K562 (cell line): Measurements from ENCODE around the gene C4orf51. TPM values are rescaled to one million over a fixed set of nuclear protein-coding genes. Genes with fewer than 3 reads are reported as not detected.

Experiments
- ARNT ChIP-seq, 2 experiments: fragments of 450-650 bp; IDR thresholded peaks; 2 replicates each; pipeline ENCODE4 v1.6.1; 2016; ENCODE audit warnings: mild to moderate bottlenecking in 1 of 2
- CAMTA2 ChIP-seq: fragments of 250-450 bp; sonication (Bioruptor Pico); conservative IDR thresholded peaks from 2 replicates; pipeline ENCODE4 v1.5.1; 2022
- CCAR2 ChIP-seq: fragments of 200-400 bp; formaldehyde crosslinking; IDR thresholded peaks from 2 replicates; pipeline ENCODE4 v1.6.1; 2017; ENCODE audit warnings: mild to moderate bottlenecking, low read depth, low read length
- FOSL1 ChIP-seq: fragments of 200-800 bp; sonication (Bioruptor generic); conservative IDR thresholded peaks from 2 replicates; pipeline ENCODE4 v1.6.1; 2016; ENCODE audit warnings: missing genetic modification characterization, missing compliant biosample characterization
- HNRNPK ChIP-seq: fragments of 200-400 bp; formaldehyde crosslinking; IDR thresholded peaks from one replicate; pipeline ENCODE4 v1.6.1; 2018; ENCODE audit warnings: mild to moderate bottlenecking, low read depth, low read length; ENCODE audit not compliant: poor library complexity, severe bottlenecking
- NFIC ChIP-seq: fragments of 450-650 bp; IDR thresholded peaks from 2 replicates; pipeline ENCODE4 v1.6.1; 2017; ENCODE audit warnings: mild to moderate bottlenecking, inconsistent platforms
- NR2C2 ChIP-seq, 2 experiments: fragments of 200-800 bp in 1 of 2; sonication (Bioruptor generic) in 1 of 2; sonication (generic) in 1 of 2; formaldehyde crosslinking in 1 of 2; IDR thresholded peaks; 2 replicates each; pipeline versions ENCODE4 v1.6.1 to v1.8.0; 2016 to 2022; ENCODE audit warnings: mild to moderate bottlenecking in 1 of 2, missing compliant biosample characterization in 1 of 2, missing genetic modification characterization in 1 of 2, missing genetic modification reagents in 1 of 2
- PCBP1 ChIP-seq: fragments of 200-400 bp; formaldehyde crosslinking; IDR thresholded peaks from 2 replicates; pipeline ENCODE4 v1.6.1; 2018; ENCODE audit warnings: mild to moderate bottlenecking, low read depth, low read length; ENCODE audit not compliant: poor library complexity, severe bottlenecking
- PRMT5 ChIP-seq: sonication (generic); formaldehyde crosslinking; IDR thresholded peaks from 2 replicates; pipeline ENCODE4 v1.5.0; 2020; ENCODE audit warnings: missing genetic modification reagents
- RAD51 ChIP-seq: fragments of 450-650 bp; IDR thresholded peaks from 2 replicates; pipeline ENCODE4 v1.7.1; 2016; ENCODE audit warnings: low read depth, mild to moderate bottlenecking, borderline replicate concordance
- SAFB2 ChIP-seq: fragments of 200-400 bp; formaldehyde crosslinking; IDR thresholded peaks from 2 replicates; pipeline ENCODE4 v1.6.1; 2018; ENCODE audit warnings: borderline replicate concordance, low read length, low read depth, moderate library complexity; ENCODE audit not compliant: severe bottlenecking
- TGIF2 ChIP-seq: sonication (generic); formaldehyde crosslinking; IDR thresholded peaks from 2 replicates; pipeline ENCODE4 v1.8.1; 2022; ENCODE audit warnings: mild to moderate bottlenecking, missing genetic modification reagents, moderate library complexity
- ZNF217 ChIP-seq: sonication (generic); formaldehyde crosslinking; IDR thresholded peaks from 2 replicates; pipeline ENCODE4 v1.8.0; 2022; ENCODE audit warnings: mild to moderate bottlenecking, missing genetic modification reagents
- ZNF551 ChIP-seq: fragments of 250-450 bp; sonication (Bioruptor Pico); IDR thresholded peaks from 2 replicates; pipeline ENCODE4 v1.5.0; 2021; ENCODE audit warnings: mild to moderate bottlenecking, moderate library complexity
- polyA plus RNA-seq, 8 experiments: library from polyadenylated mRNA; depleted of rRNA in 4 of 8; stranded (reverse) in 5 of 8; unstranded in 3 of 8; fragments of >200 nt; fragmentation: Nextera tagmentation in 2 of 8; fragmentation: Illumina TruSeq in 1 of 8; extraction: Ambion mirVana in 2 of 8; extraction: Trizol in 1 of 8; gene quantifications; 2 replicates each; pipeline versions ENCODE4 v1.2.1 to v1.2.3, GENCODE V29; 2011 to 2014; ENCODE audit warnings: inconsistent platforms in 1 of 8, missing spikeins in 1 of 8
- total RNA-seq, 7 experiments: library from RNA; depleted of rRNA in 6 of 7; stranded (reverse); fragments of >200 nt in 6 of 7; fragmentation: Illumina TruSeq in 2 of 7; extraction: Trizol in 2 of 7; gene quantifications; 2 replicates each; pipeline versions ENCODE4 v1.2.1 to v1.2.3, GENCODE V29; 2011 to 2021; ENCODE audit warnings: low replicate concordance in 1 of 7
- TF ChIP-seq, protein P1 (sequence below): fragments of 250-450 bp; sonication (Bioruptor Pico); IDR thresholded peaks from 2 replicates; pipeline ENCODE4 v1.5.0; 2021; ENCODE audit warnings: mild to moderate bottlenecking, borderline replicate concordance
- TF ChIP-seq, protein P2 (sequence below): sonication (generic); formaldehyde crosslinking; IDR thresholded peaks from 2 replicates; pipeline ENCODE4 v1.8.1; 2023; ENCODE audit warnings: mild to moderate bottlenecking, missing genetic modification reagents
- TF ChIP-seq, protein P3 (sequence below), 2 experiments: fragments of 250-450 bp in 1 of 2; fragments of 450-650 bp in 1 of 2; sonication (Bioruptor Pico) in 1 of 2; IDR thresholded peaks; 2 replicates each; pipeline versions ENCODE4 v1.6.1 to v1.8.0; 2016 to 2021; ENCODE audit warnings: mild to moderate bottlenecking in 2 of 2, moderate library complexity in 2 of 2, missing compliant biosample characterization in 1 of 2, missing genetic modification characterization in 1 of 2
- TF ChIP-seq, protein P4 (sequence below): fragments of 450-650 bp; IDR thresholded peaks from 2 replicates; pipeline ENCODE4 v1.6.1; 2018; ENCODE audit not compliant: partially characterized antibody

Gene C4orf51
- total and polyA plus RNA-seq, 9 of the 15 experiments (the other 6 are each of a cell fraction or from before 2014, with no cell fraction given): not detected

DNA sequence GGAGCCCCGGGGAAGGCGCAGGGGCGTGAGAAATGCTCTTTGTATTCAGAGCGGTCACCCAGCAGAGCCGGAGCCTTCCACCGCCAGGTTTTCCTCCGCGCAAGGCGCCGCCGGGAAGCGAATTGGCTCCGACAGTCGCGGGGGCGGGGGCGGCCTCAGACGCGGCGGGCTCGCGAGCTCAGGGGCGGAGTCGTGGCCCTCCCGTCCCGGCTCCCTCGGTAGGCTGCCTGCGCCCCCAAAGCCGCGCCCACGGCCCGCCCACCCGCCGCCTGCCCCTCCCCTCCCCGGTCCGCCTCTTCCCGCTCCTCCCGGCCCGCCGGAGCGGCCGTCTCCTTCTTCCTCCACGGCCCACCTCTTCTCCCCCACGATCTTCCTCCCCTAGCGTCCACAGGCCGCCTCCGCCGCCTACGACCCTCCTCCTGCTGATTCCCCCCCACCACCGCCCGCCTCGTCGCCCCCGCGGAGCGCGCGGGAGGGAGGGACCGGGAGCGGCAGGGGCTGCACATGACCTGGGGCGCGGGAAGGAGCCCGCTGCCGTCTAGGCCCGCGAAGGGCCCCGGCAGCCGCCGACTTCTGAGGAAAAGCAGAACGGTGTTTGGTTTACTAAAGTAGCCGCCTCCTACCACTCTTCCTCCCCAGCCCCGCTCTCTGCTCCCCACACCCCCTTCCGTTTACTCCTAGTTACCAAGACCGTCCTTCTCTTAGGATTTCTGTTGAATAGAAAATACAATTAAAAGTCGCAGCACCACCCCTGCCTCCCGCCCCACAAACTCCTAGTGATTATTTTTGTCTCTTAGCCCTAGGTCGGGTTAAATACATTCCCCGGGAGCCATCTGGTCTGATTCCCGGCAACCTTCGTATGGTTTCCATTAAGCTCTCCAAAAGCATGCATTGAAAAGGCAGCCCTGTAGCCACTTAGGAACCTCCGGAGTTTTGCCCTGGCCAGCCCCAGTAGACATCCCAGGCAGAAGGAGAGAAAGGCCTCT lies 53.2 kb downstream of the C4orf51 start (continued):
- TF ChIP-seq, protein P1, sequence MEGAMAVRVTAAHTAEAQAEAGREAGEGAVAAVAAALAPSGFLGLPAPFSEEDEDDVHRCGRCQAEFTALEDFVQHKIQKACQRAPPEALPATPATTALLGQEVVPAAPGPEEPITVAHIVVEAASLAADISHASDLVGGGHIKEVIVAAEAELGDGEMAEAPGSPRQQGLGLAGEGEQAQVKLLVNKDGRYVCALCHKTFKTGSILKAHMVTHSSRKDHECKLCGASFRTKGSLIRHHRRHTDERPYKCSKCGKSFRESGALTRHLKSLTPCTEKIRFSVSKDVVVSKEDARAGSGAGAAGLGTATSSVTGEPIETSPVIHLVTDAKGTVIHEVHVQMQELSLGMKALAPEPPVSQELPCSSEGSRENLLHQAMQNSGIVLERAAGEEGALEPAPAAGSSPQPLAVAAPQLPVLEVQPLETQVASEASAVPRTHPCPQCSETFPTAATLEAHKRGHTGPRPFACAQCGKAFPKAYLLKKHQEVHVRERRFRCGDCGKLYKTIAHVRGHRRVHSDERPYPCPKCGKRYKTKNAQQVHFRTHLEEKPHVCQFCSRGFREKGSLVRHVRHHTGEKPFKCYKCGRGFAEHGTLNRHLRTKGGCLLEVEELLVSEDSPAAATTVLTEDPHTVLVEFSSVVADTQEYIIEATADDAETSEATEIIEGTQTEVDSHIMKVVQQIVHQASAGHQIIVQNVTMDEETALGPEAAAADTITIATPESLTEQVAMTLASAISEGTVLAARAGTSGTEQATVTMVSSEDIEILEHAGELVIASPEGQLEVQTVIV: no peak
- TF ChIP-seq HNRNPK (no peak), ZNF217 (CRISPR knock-in tag) (no peak), FOSL1 (tag) (no peak), TGIF2 (no peak; the same call in 1 of the 2 replicates), CAMTA2 (no peak), CCAR2 (no peak), PCBP1 (no peak), PRMT5 (no peak), ARNT (IDR thresholded peaks at IDR 0.05) (no peak), NFIC (peak; percentile 58; the same call in 1 of the 2 replicates), RAD51 (0 out of 2 replicates have a peak, but pooled peaks have one; percentile 18), SAFB2 (no peak), NR2C2 (CRISPR knock-in tag; IDR thresholded peaks at IDR 0.05) (no peak), NR2C2 (tag; IDR thresholded peaks at IDR 0.05) (no peak), ZNF551 (CRISPR knock-in tag) (no peak)
- TF ChIP-seq, protein P2, sequence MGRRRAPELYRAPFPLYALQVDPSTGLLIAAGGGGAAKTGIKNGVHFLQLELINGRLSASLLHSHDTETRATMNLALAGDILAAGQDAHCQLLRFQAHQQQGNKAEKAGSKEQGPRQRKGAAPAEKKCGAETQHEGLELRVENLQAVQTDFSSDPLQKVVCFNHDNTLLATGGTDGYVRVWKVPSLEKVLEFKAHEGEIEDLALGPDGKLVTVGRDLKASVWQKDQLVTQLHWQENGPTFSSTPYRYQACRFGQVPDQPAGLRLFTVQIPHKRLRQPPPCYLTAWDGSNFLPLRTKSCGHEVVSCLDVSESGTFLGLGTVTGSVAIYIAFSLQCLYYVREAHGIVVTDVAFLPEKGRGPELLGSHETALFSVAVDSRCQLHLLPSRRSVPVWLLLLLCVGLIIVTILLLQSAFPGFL (CRISPR knock-in tag): no peak
- TF ChIP-seq, protein P3, sequence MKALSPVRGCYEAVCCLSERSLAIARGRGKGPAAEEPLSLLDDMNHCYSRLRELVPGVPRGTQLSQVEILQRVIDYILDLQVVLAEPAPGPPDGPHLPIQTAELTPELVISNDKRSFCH (CRISPR knock-in tag; IDR thresholded peaks at IDR 0.05): no peak
- TF ChIP-seq, protein P3 (tag; IDR thresholded peaks at IDR 0.05): no peak
- TF ChIP-seq, protein P4, sequence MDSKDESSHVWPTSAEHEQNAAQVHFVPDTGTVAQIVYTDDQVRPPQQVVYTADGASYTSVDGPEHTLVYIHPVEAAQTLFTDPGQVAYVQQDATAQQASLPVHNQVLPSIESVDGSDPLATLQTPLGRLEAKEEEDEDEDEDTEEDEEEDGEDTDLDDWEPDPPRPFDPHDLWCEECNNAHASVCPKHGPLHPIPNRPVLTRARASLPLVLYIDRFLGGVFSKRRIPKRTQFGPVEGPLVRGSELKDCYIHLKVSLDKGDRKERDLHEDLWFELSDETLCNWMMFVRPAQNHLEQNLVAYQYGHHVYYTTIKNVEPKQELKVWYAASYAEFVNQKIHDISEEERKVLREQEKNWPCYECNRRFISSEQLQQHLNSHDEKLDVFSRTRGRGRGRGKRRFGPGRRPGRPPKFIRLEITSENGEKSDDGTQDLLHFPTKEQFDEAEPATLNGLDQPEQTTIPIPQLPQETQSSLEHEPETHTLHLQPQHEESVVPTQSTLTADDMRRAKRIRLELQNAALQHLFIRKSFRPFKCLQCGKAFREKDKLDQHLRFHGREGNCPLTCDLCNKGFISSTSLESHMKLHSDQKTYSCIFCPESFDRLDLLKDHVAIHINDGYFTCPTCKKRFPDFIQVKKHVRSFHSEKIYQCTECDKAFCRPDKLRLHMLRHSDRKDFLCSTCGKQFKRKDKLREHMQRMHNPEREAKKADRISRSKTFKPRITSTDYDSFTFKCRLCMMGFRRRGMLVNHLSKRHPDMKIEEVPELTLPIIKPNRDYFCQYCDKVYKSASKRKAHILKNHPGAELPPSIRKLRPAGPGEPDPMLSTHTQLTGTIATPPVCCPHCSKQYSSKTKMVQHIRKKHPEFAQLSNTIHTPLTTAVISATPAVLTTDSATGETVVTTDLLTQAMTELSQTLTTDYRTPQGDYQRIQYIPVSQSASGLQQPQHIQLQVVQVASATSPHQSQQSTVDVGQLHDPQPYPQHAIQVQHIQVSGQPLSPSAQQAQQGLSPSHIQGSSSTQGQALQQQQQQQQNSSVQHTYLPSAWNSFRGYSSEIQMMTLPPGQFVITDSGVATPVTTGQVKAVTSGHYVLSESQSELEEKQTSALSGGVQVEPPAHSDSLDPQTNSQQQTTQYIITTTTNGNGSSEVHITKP: no peak
